Liver (tissue), 9 donors: ENCODE measurements around the gene GPR26. TPM values are rescaled to one million over a fixed set of nuclear protein-coding genes. Genes with fewer than 3 reads are reported as not detected.

Source experiments
- DNase-seq: peaks from one replicate; pipeline ENCODE4 v3.0.0-alpha.2; 2017; ENCODE audit warnings: low spot score
- H3K27ac ChIP-seq, 2 donors: one replicate each; pipeline ENCODE4 v1.7.0; 2013; ENCODE audit warnings: inconsistent platforms in 2 of 2, low read length in 2 of 2, control low read depth in 1 of 2, low read depth in 1 of 2, mild to moderate bottlenecking in 1 of 2
- H3K27me3 ChIP-seq, 4 donors: one replicate each; pipeline versions ENCODE4 v1.6.1 to v1.7.0; 2013; ENCODE audit warnings: low read length in 3 of 4, inconsistent platforms in 1 of 4, mild to moderate bottlenecking in 1 of 4, moderate library complexity in 1 of 4; ENCODE audit not compliant: control insufficient read depth in 4 of 4, insufficient read depth in 4 of 4
- H3K36me3 ChIP-seq, 4 donors: one replicate each; pipeline versions ENCODE4 v1.6.1 to v1.7.0; 2013; ENCODE audit warnings: low read length in 3 of 4, mild to moderate bottlenecking in 3 of 4, low read depth in 1 of 4, moderate library complexity in 1 of 4; ENCODE audit not compliant: control insufficient read depth in 4 of 4, insufficient read depth in 3 of 4
- H3K4me1 ChIP-seq, 4 donors: one replicate each; pipeline versions ENCODE4 v1.6.1 to v1.7.0; 2013; ENCODE audit warnings: low read length in 3 of 4, mild to moderate bottlenecking in 3 of 4, moderate library complexity in 1 of 4; ENCODE audit not compliant: control insufficient read depth in 4 of 4, insufficient read depth in 4 of 4
- H3K4me3 ChIP-seq, 3 donors: one replicate each; pipeline versions ENCODE4 v1.6.1 to v1.7.0; 2013; ENCODE audit warnings: low read length in 3 of 3, control low read depth in 1 of 3, low read depth in 1 of 3, mild to moderate bottlenecking in 1 of 3
- H3K9ac ChIP-seq, 2 donors: one replicate each; pipeline ENCODE4 v1.7.0; 2013; ENCODE audit warnings: low read length in 2 of 2, mild to moderate bottlenecking in 2 of 2, moderate library complexity in 2 of 2, control low read depth in 1 of 2, low read depth in 1 of 2
- H3K9me3 ChIP-seq, 4 donors: one replicate each; pipeline versions ENCODE4 v1.6.1 to v1.7.0; 2013; ENCODE audit warnings: low read length in 3 of 4; ENCODE audit not compliant: control insufficient read depth in 4 of 4
- ATF3 ChIP-seq: IDR thresholded peaks from 2 replicates; pipeline ENCODE4 v1.6.1; 2016; ENCODE audit warnings: antibody characterized with exemption
- CTCF ChIP-seq: fragments of 150-350 bp; IDR thresholded peaks from 2 replicates; pipeline ENCODE4 v1.5.1; 2017; ENCODE audit warnings: improper control_type of control experiment, low read depth, low read length; ENCODE audit not compliant: missing input control
- EGR1 ChIP-seq, 2 donors: IDR thresholded peaks; 2 replicates each; pipeline ENCODE4 v1.6.1; 2016 to 2018; ENCODE audit warnings: antibody characterized with exemption in 2 of 2, low read depth in 2 of 2
- FOXA1 ChIP-seq: IDR thresholded peaks from 2 replicates; pipeline ENCODE4 v1.6.1; 2016; ENCODE audit warnings: antibody characterized with exemption
- FOXA2 ChIP-seq: IDR thresholded peaks from 2 replicates; pipeline ENCODE4 v1.6.1; 2016; ENCODE audit warnings: antibody characterized with exemption
- GABPA ChIP-seq, 2 donors: IDR thresholded peaks in 1 of 2; conservative IDR thresholded peaks in 1 of 2; 2 replicates each; pipeline ENCODE4 v1.6.1; 2016; ENCODE audit warnings: antibody characterized with exemption in 2 of 2, mild to moderate bottlenecking in 1 of 2, moderate library complexity in 1 of 2
- HNF4A ChIP-seq, 2 donors: conservative IDR thresholded peaks; 2 replicates each; pipeline ENCODE4 v1.6.1; 2016; ENCODE audit warnings: antibody characterized with exemption in 2 of 2, mild to moderate bottlenecking in 2 of 2
- HNF4G ChIP-seq: IDR thresholded peaks from 2 replicates; pipeline ENCODE4 v1.6.1; 2016; ENCODE audit warnings: antibody characterized with exemption
- JUND ChIP-seq, 2 donors: IDR thresholded peaks; 2 replicates each; pipeline ENCODE4 v1.6.1; 2016; ENCODE audit warnings: antibody characterized with exemption in 2 of 2
- NR2F2 ChIP-seq: IDR thresholded peaks from 2 replicates; pipeline ENCODE4 v1.6.1; 2016; ENCODE audit warnings: antibody characterized with exemption
- RAD21 ChIP-seq, 2 donors: IDR thresholded peaks; 2 replicates each; pipeline ENCODE4 v1.6.1; 2016; ENCODE audit warnings: antibody characterized with exemption in 2 of 2, mild to moderate bottlenecking in 2 of 2
- REST ChIP-seq: IDR thresholded peaks from 2 replicates; pipeline ENCODE4 v1.6.1; 2016; ENCODE audit warnings: antibody characterized with exemption, mild to moderate bottlenecking
- RXRA ChIP-seq, 2 donors: IDR thresholded peaks; 2 replicates each; pipeline ENCODE4 v1.6.1; 2017 to 2018; ENCODE audit warnings: antibody characterized with exemption in 2 of 2, mild to moderate bottlenecking in 1 of 2
- SP1 ChIP-seq: IDR thresholded peaks from 2 replicates; pipeline ENCODE4 v1.6.1; 2018; ENCODE audit warnings: antibody characterized with exemption, mild to moderate bottlenecking
- TAF1 ChIP-seq: conservative IDR thresholded peaks from 2 replicates; pipeline ENCODE4 v1.6.1; 2016; ENCODE audit warnings: antibody characterized with exemption, mild to moderate bottlenecking
- YY1 ChIP-seq: IDR thresholded peaks from 2 replicates; pipeline ENCODE4 v1.6.1; 2016; ENCODE audit warnings: antibody characterized with exemption, mild to moderate bottlenecking
- ZBTB33 ChIP-seq: IDR thresholded peaks from 2 replicates; pipeline ENCODE4 v1.6.1; 2016; ENCODE audit warnings: antibody characterized with exemption
- WGBS: extraction: QIAGEN DNeasy Blood & Tissue Kit; methylation state at CpG from one replicate; pipeline ENCODE4 v1.1.7; 2013; 5-methylcytosine and 5-hydroxymethylcytosine counted together
- polyA plus RNA-seq, 2 donors: library from polyadenylated mRNA; stranded (reverse) in 1 of 2; unstranded in 1 of 2; fragments of 200-250 nt in 1 of 2; fragments of >200 nt in 1 of 2; fragmentation: Nextera tagmentation in 1 of 2; extraction: Ambion mirVana in 1 of 2; gene quantifications; one replicate each; pipeline versions ENCODE4 v1.2.1 to v1.2.3, GENCODE V29; 2013 to 2015
- total RNA-seq, 2 donors: library from RNA; depleted of rRNA; stranded (reverse); fragments of >200 nt; gene quantifications; one replicate each; pipeline ENCODE4 v1.2.3, GENCODE V29; 2014
- TF ChIP-seq, protein P1 (sequence below): IDR thresholded peaks from 2 replicates; pipeline ENCODE4 v1.6.1; 2016; ENCODE audit warnings: antibody characterized with exemption
- donor health status: healthy.
- donor health status: healthy.
- donor health status: healthy.
- donor health status: healthy.
- donor health status: healthy.

Gene GPR26
- total and polyA plus RNA-seq, 4 donors, result not detected

GRCh38 chr10:123704076-123704475, 37.9 kb downstream of the GPR26 start:
- no peak overlapping the region for H3K27ac ChIP-seq
- no peak overlapping the region for H3K4me3 ChIP-seq
- DNase-seq, result no peak
- no peak for TF ChIP-seq GABPA (IDR thresholded peaks at IDR 0.05 in 1 of 2, conservative IDR thresholded peaks at IDR 0.05 in 1 of 2)
- no peak for TF ChIP-seq RXRA (IDR thresholded peaks at IDR 0.05)
- no peak for TF ChIP-seq HNF4G
- no peak for TF ChIP-seq ATF3
- TF ChIP-seq YY1, result no peak
- no peak for TF ChIP-seq CTCF
- TF ChIP-seq FOXA1, result no peak
- TF ChIP-seq SP1, result no peak
- no peak for TF ChIP-seq RAD21 (IDR thresholded peaks at IDR 0.05)
- TF ChIP-seq, protein P1, sequence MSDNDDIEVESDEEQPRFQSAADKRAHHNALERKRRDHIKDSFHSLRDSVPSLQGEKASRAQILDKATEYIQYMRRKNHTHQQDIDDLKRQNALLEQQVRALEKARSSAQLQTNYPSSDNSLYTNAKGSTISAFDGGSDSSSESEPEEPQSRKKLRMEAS, result no peak
- no peak for TF ChIP-seq JUND (IDR thresholded peaks at IDR 0.05)
- no peak for TF ChIP-seq EGR1 (IDR thresholded peaks at IDR 0.05; ENCODE audit: low read depth in 2 of 2)
- no peak for TF ChIP-seq REST
- no peak for TF ChIP-seq FOXA2
- no peak overlapping the region for H3K9ac ChIP-seq
- H3K9me3 ChIP-seq, result no peaks in the 10 kb centered on the region
- H3K4me1 ChIP-seq, result no peaks in the 10 kb centered on the region
- peaks cover 0 to 6% (median under 1%) of the 10 kb centered on the region in 4 donors for H3K27me3 ChIP-seq
- 80% methylated on average over 8 of the region's 8 CpGs for WGBS
- H3K36me3 ChIP-seq, result no peaks in the 10 kb centered on the region

GRCh38 chr10:123704812-123705211, 38.7 kb downstream of the GPR26 start:
- H3K9ac ChIP-seq, result no peak overlapping the region
- H3K27ac ChIP-seq, result no peak overlapping the region
- no peak for DNase-seq
- peaks cover 0 to 6% (median 2%) of the 10 kb centered on the region in 4 donors for H3K27me3 ChIP-seq
- no peak overlapping the region for H3K4me3 ChIP-seq
- H3K36me3 ChIP-seq, result no peaks in the 10 kb centered on the region
- WGBS, result 21% methylated on average over 6 of the region's 6 CpGs
- H3K9me3 ChIP-seq, result no peaks in the 10 kb centered on the region
- H3K4me1 ChIP-seq, result no peaks in the 10 kb centered on the region
- TF ChIP-seq FOXA2 (no peak), YY1 (no peak), HNF4G (no peak), ZBTB33 (no peak), REST (no peak), JUND (IDR thresholded peaks at IDR 0.05) (no peak), FOXA1 (no peak), EGR1 (IDR thresholded peaks at IDR 0.05; ENCODE audit: low read depth in 2 of 2) (no peak), TAF1 (no peak), ATF3 (no peak), SP1 (no peak), GABPA (IDR thresholded peaks at IDR 0.05 in 1 of 2, conservative IDR thresholded peaks at IDR 0.05 in 1 of 2) (no peak), RAD21 (IDR thresholded peaks at IDR 0.05) (no peak), NR2F2 (no peak), RXRA (IDR thresholded peaks at IDR 0.05) (no peak), HNF4A (conservative IDR thresholded peaks at IDR 0.05) (no peak)
- TF ChIP-seq, protein P1, result no peak
